Measurements from ENCODE around the gene TBC1D13. TPM values are rescaled to one million over a fixed set of nuclear protein-coding genes. Genes with fewer than 3 reads are reported as not detected.
A peak's percentile ranks its signal among the peaks of the same experiment; 100 is the strongest.

TBC1D13 gene
- total RNA-seq, 1 donor from 2014 or later, result 25.6 TPM

DNA sequence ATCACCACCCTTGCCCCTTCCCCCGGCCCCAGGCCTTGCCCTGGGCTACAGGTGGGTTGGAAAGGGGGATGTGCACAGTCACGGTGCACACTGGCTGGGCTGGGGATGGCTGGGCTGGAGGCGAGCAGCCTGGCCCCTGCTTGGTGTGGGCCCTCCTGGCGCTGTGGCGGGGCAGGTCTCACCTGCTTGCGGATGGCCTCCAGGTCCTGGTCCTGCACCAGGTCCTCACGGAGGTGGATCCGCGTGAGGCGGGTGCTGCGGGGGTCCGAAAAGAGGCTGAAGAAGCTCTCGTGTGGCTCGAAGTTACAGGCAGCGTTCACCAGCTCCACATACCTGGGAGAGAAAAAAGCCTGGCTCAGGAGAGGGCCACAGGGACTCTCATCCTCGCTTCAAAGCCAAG is 33.4 kb upstream of the TBC1D13 start:
- Histone ChIP-seq H3K4me1 (no peaks in the 10 kb centered on the region), H3K4me3 (no peak overlapping the region), H3K27me3 (ENCODE audit: low read depth) (no peaks in the 10 kb centered on the region), H3K36me3 (peaks cover 57% of the 10 kb centered on the region), H3K9me3 (no peaks in the 10 kb centered on the region), H3K27ac (no peak overlapping the region)
- intact Hi-C loops (cut with DNase I), result no loop called here
- DNase-seq (no peak), ATAC-seq (no peak)
- TF ChIP-seq, protein P1, sequence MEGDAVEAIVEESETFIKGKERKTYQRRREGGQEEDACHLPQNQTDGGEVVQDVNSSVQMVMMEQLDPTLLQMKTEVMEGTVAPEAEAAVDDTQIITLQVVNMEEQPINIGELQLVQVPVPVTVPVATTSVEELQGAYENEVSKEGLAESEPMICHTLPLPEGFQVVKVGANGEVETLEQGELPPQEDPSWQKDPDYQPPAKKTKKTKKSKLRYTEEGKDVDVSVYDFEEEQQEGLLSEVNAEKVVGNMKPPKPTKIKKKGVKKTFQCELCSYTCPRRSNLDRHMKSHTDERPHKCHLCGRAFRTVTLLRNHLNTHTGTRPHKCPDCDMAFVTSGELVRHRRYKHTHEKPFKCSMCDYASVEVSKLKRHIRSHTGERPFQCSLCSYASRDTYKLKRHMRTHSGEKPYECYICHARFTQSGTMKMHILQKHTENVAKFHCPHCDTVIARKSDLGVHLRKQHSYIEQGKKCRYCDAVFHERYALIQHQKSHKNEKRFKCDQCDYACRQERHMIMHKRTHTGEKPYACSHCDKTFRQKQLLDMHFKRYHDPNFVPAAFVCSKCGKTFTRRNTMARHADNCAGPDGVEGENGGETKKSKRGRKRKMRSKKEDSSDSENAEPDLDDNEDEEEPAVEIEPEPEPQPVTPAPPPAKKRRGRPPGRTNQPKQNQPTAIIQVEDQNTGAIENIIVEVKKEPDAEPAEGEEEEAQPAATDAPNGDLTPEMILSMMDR (IDR thresholded peaks at IDR 0.05), result no peak

GRCh38 chr9:128757602-128758001 is 29.5 kb upstream of the TBC1D13 start:
- intact Hi-C loops (cut with DNase I), result no loop called here
- no peak overlapping the region for H3K27ac ChIP-seq
- TF ChIP-seq, protein P1 (IDR thresholded peaks at IDR 0.05), result no peak
- H3K27me3 ChIP-seq (ENCODE audit: low read depth), result no peaks in the 10 kb centered on the region
- peaks cover 21% of the 10 kb centered on the region for H3K36me3 ChIP-seq
- no peak overlapping the region for H3K4me3 ChIP-seq
- H3K9me3 ChIP-seq, result no peaks in the 10 kb centered on the region
- no peak for DNase-seq
- no peak for ATAC-seq
- no peaks in the 10 kb centered on the region for H3K4me1 ChIP-seq

DNA sequence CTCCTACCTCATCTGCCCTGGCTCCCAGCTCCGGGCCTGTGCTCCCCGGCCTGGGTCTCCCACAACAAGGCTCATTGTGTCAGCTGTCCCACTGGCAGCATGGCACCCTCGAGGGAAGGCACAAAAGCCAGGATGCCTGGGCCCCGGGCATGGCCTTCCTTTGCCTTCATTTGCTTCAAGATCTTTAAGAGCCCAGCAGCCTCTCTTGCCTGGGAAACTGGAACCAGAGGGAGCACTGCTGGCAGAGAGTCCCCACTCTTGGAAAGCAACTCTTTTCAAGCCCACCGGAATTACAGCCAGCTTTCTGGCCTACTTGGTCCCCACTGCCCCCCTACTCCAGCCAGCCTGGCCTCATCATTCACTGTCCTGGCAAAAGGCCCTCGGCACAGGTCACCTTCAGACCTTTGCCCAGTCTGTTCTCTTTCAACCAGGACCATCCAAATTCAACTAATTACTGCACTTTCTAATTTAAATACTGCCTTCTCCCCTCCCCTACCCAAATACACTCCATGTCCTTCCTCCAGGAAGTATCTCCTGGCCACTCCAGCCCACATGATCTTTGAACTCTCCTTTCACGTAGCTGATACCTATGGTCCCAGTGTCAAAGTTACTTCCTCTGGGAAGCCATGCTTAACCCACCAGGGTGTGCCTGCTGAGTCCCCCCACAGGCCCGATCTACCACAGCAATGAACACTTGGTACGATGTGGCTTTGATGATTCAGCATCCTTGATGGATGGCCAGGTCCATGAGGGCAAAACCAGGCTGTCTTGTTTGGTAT is 24.2 kb upstream of the TBC1D13 start:
- Histone ChIP-seq H3K4me3 (no peak overlapping the region), H3K4me1 (no peaks in the 10 kb centered on the region), H3K27me3 (ENCODE audit: low read depth) (no peaks in the 10 kb centered on the region), H3K27ac (no peak overlapping the region), H3K36me3 (peaks cover 6% of the 10 kb centered on the region), H3K9me3 (no peaks in the 10 kb centered on the region)
- DNase-seq, result no peak
- TF ChIP-seq, protein P1 (IDR thresholded peaks at IDR 0.05), result no peak
- ATAC-seq, result no peak
- intact Hi-C loops (cut with DNase I), result no loop called here

GRCh38 chr9:128764361-128764760 is 22.7 kb upstream of the TBC1D13 start:
- DNase-seq (no peak), ATAC-seq (peak in 1 of 2 donors; percentile 20)
- Histone ChIP-seq H3K4me3 (no peak overlapping the region), H3K27me3 (ENCODE audit: low read depth) (no peaks in the 10 kb centered on the region), H3K36me3 (peaks cover 9% of the 10 kb centered on the region), H3K4me1 (no peaks in the 10 kb centered on the region), H3K27ac (no peak overlapping the region), H3K9me3 (no peaks in the 10 kb centered on the region)
- TF ChIP-seq, protein P1 (IDR thresholded peaks at IDR 0.05), result no peak
- intact Hi-C loops (cut with DNase I), result no loop called here

DNA sequence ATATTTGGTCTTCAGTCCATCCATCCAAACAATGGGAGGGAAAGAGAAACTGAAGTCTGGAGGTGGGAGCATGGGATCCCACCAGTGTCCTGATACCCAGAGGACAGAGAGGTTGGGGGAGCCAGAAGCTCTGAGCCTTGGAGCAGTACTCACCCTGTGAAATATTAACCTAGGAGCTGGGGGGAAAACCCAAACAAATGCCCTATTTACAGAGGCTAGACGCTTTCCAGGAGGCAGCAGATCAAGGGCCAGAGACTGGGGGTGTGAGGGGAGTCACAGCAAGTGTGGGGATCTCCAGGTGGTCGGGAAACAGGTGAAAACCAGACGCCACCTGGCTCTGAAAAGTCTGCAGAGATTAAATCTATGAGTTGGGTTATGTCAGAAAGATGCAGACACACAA is 21.6 kb upstream of the TBC1D13 start:
- TF ChIP-seq, protein P1 (IDR thresholded peaks at IDR 0.05), result no peak
- intact Hi-C loops (cut with DNase I), result no loop called here
- Histone ChIP-seq H3K4me3 (no peak overlapping the region), H3K4me1 (peaks cover 11% of the 10 kb centered on the region), H3K9me3 (no peaks in the 10 kb centered on the region), H3K27ac (no peak overlapping the region), H3K27me3 (ENCODE audit: low read depth) (no peaks in the 10 kb centered on the region), H3K36me3 (peaks cover 9% of the 10 kb centered on the region)
- no peak for ATAC-seq
- DNase-seq, result no peak
